WERI-Rb-1 (cell line): ENCODE results near the gene OASL.

Experiments used
- DNase-seq: peaks from one replicate; pipeline ENCODE4 v3.0.0-alpha.2; 2020
- H3K27ac ChIP-seq: fragments of 250-450 bp; sonication (Bioruptor Pico); 2 replicates; pipeline ENCODE4 v1.5.1; 2020; ENCODE audit warnings: mild to moderate bottlenecking, moderate library complexity
- H3K27me3 ChIP-seq: fragments of 250-450 bp; sonication (Bioruptor Pico); 2 replicates; pipeline ENCODE4 v1.5.1; 2021; ENCODE audit warnings: mild to moderate bottlenecking, low read depth, moderate library complexity; ENCODE audit not compliant: insufficient read depth, severe bottlenecking
- H3K36me3 ChIP-seq: fragments of 250-450 bp; sonication (Bioruptor Pico); 2 replicates; pipeline ENCODE4 v1.5.1; 2020; ENCODE audit warnings: mild to moderate bottlenecking, moderate library complexity
- H3K4me3 ChIP-seq: 2 replicates; pipeline ENCODE4 v1.5.1; 2011; ENCODE audit warnings: low read depth, mild to moderate bottlenecking, control low read depth, low read length
- H3K9me3 ChIP-seq: fragments of 250-450 bp; sonication (Bioruptor Pico); 2 replicates; pipeline ENCODE4 v1.5.1; 2021; ENCODE audit warnings: mild to moderate bottlenecking, moderate library complexity; ENCODE audit not compliant: severe bottlenecking
- CTCF ChIP-seq: IDR thresholded peaks from 2 replicates; pipeline ENCODE4 v1.5.1; 2011; ENCODE audit warnings: low read depth, mild to moderate bottlenecking, control low read depth, inconsistent platforms, low read length

The OASL gene

GRCh38 chr12:121038861-121039668 is at the start of gene OASL:
Gene OASL (minus strand): TSS chr12:121039246. CDS start chr12:121038971, 275 bp downstream.
- Histone ChIP-seq H3K27me3 (peaks cover 43% of the 10 kb centered on the region), H3K36me3 (no peaks in the 10 kb centered on the region), H3K4me3 (no peak within 1 kb of the TSS), H3K9me3 (no peaks in the 10 kb centered on the region), H3K27ac (no peak within 1 kb of the TSS)
- no peak for TF ChIP-seq CTCF
- DNase-seq = no peak

GRCh38 chr12:121088195-121088585 is 49.1 kb upstream of the OASL start:
- no peak for DNase-seq
- no peak for TF ChIP-seq CTCF
- Histone ChIP-seq H3K36me3 (no peaks in the 10 kb centered on the region), H3K27me3 (peaks cover 12% of the 10 kb centered on the region), H3K4me3 (no peak overlapping the region), H3K9me3 (peaks cover 5% of the 10 kb centered on the region), H3K27ac (no peak overlapping the region)

GRCh38 chr12:121087467-121088194 is 48.6 kb upstream of the OASL start:
- no peak for TF ChIP-seq CTCF

GRCh38 chr12:121086781-121087295 is 47.8 kb upstream of the OASL start:
- no peak for DNase-seq
- Histone ChIP-seq H3K4me3 (no peak overlapping the region), H3K9me3 (no peaks in the 10 kb centered on the region), H3K27me3 (peaks cover 2% of the 10 kb centered on the region), H3K27ac (no peak overlapping the region), H3K36me3 (no peaks in the 10 kb centered on the region)
- no peak for TF ChIP-seq CTCF

More at GRCh38 chr12:121087467-121088194, 48.6 kb upstream of the OASL start:
- H3K9me3 ChIP-seq = no peaks in the 10 kb centered on the region
- DNase-seq = no peak
- H3K27me3 ChIP-seq = peaks cover 7% of the 10 kb centered on the region
- no peaks in the 10 kb centered on the region for H3K36me3 ChIP-seq
- no peak overlapping the region for H3K4me3 ChIP-seq
- H3K27ac ChIP-seq = no peak overlapping the region

- Histone ChIP-seq H3K9me3 (no peaks in the 10 kb centered on the region), H3K4me3 (no peak overlapping the region), H3K27me3 (peaks cover 2% of the 10 kb centered on the region), H3K27ac (no peak overlapping the region), H3K36me3 (no peaks in the 10 kb centered on the region)
- DNase-seq = no peak
- no peak for TF ChIP-seq CTCF
Measured at GRCh38 chr12:121085506-121086353, 46.7 kb upstream of the OASL start.
